HG03103 (cell line): ENCODE measurements around the gene DCANP1.
"Not testable (repeated sequence)": the region's sequence is repeated elsewhere in the genome, so short reads cannot be mapped to it uniquely, and the experiment has no call there.

Experiments
- ATAC-seq: cut with Tn5 transposase; IDR thresholded peaks from one replicate; pipeline ENCODE4 v1.9.1; 2021; ENCODE audit warnings: low read depth; ENCODE audit not compliant: unreplicated experiment

The DCANP1 gene

GRCh38 chr5:135447298-135447929, at the start of gene DCANP1:
Gene DCANP1, minus strand, starts transcription at chr5:135447348. Its CDS starts 240 bp downstream, at chr5:135447108.
- no peak for ATAC-seq

- not testable (repeated sequence) for ATAC-seq
These were observed 48.4 kb upstream of the DCANP1 start for GRCh38 chr5:135495531-135495930.

GRCh38 chr5:135494196-135494595, 47.0 kb upstream of the DCANP1 start:
- no peak for ATAC-seq

GRCh38 chr5:135493406-135494180, 46.4 kb upstream of the DCANP1 start:
- ATAC-seq: no peak

GRCh38 chr5:135492319-135492626, 45.1 kb upstream of the DCANP1 start:
- no peak for ATAC-seq

GRCh38 chr5:135491552-135492318, 44.6 kb upstream of the DCANP1 start:
- ATAC-seq: no peak

- no peak for ATAC-seq
These were observed 43.9 kb upstream of the DCANP1 start for GRCh38 chr5:135491038-135491551.

GRCh38 chr5:135490245-135491037, 43.3 kb upstream of the DCANP1 start:
- ATAC-seq: no peak

GRCh38 chr5:135489466-135490244, 42.5 kb upstream of the DCANP1 start:
- ATAC-seq: no peak

GRCh38 chr5:135488727-135489465, 41.7 kb upstream of the DCANP1 start:
- no peak for ATAC-seq

GRCh38 chr5:135487839-135488514, 40.8 kb upstream of the DCANP1 start:
- ATAC-seq: no peak

- no peak for ATAC-seq
These were observed 39.9 kb upstream of the DCANP1 start for GRCh38 chr5:135487037-135487395.

GRCh38 chr5:135486131-135487036, 39.2 kb upstream of the DCANP1 start:
- no peak for ATAC-seq

- ATAC-seq: no peak
These were observed 37.5 kb upstream of the DCANP1 start for GRCh38 chr5:135484674-135485086.

- ATAC-seq: no peak
These were observed 36.1 kb upstream of the DCANP1 start for GRCh38 chr5:135483254-135483653.

- ATAC-seq: no peak
These were observed 35.3 kb upstream of the DCANP1 start for GRCh38 chr5:135482381-135482933.

GRCh38 chr5:135481909-135482311, 34.8 kb upstream of the DCANP1 start:
- no peak for ATAC-seq
